GM06990 (cell line): ENCODE measurements around the gene ULBP2.
"Not testable (repeated sequence)": the region's sequence is repeated elsewhere in the genome, so short reads cannot be mapped to it uniquely, and the experiment has no call there.

ENCODE experiments used
- DNase-seq: peaks from one replicate; pipeline ENCODE4 v3.0.0-alpha.2; 2011; ENCODE audit not compliant: insufficient read length; ENCODE audit errors: extremely low read depth
- H3K27me3 ChIP-seq: replicated peaks from 2 replicates; pipeline ENCODE4 v1.6.0; 2011; ENCODE audit warnings: low read length; ENCODE audit not compliant: control insufficient read depth, insufficient read depth
- H3K36me3 ChIP-seq: 2 replicates; pipeline ENCODE4 v1.5.1; 2011; ENCODE audit warnings: low read length; ENCODE audit not compliant: control insufficient read depth, insufficient read depth
- H3K4me3 ChIP-seq: replicated peaks from 2 replicates; pipeline ENCODE4 v1.5.1; 2011; ENCODE audit warnings: low read depth, mild to moderate bottlenecking, control low read depth, low read length
- CTCF ChIP-seq: IDR thresholded peaks from 2 replicates; pipeline ENCODE4 v1.5.1; 2011; ENCODE audit warnings: low read length, control low read depth, mild to moderate bottlenecking, inconsistent platforms; ENCODE audit not compliant: insufficient read depth, poor library complexity, severe bottlenecking

The ULBP2 gene

DNA sequence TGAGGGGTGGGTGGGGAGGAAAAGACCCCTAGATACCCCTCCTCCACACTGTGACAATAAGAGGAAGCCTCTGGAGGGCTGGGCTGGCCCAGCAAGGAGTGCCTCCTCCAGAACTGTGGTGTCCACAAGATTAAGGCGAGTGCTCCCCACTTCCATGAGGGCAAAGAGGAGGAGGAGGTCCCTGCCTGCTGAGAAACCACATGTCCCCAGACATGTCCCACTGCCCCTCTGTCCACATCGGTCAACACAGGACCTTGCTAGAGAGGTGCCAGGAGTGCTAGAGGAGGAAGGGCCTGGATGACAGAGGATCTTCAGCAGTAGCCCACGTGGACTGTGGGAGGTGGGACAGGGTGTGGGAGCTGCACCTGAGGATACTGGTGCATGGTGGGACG is 22.0 kb upstream of the ULBP2 start:
- DNase-seq: no peak
- H3K27me3 ChIP-seq: peaks cover 1% of the 10 kb centered on the region
- H3K4me3 ChIP-seq: no peak overlapping the region
- no peaks in the 10 kb centered on the region for H3K36me3 ChIP-seq
- TF ChIP-seq CTCF: no peak

- H3K27me3 ChIP-seq: peaks cover 3% of the 10 kb centered on the region
- no peak for DNase-seq
- no peak for TF ChIP-seq CTCF
Observed at GRCh38 chr6:149921361-149921760, 20.5 kb upstream of the ULBP2 start.

DNA sequence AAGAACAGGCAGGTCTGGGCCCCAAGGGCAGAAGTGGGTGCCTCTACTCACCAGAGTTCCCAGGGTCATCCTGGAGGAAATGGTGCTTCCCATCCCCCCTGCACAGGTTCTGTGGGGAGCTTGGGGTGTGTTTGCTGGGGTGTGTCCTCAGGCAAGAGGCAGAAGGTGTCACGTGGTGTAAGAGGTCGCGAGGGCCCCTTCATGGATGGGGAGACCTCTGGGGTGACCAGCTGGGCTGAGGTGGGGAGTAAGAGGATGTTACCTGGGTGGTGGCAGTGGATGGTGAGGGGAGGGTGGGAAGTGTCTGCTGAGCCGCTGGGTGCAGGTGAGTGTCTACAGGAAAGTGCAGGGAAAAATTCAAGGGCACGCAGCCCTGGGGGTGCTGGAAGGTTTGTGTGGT is 19.7 kb upstream of the ULBP2 start:
- not testable (repeated sequence) for H3K36me3 ChIP-seq, DNase-seq, H3K4me3 ChIP-seq, H3K27me3 ChIP-seq

More at GRCh38 chr6:149921361-149921760, 20.5 kb upstream of the ULBP2 start:
- Histone ChIP-seq H3K4me3 (no peak overlapping the region), H3K36me3 (no peaks in the 10 kb centered on the region)

DNA sequence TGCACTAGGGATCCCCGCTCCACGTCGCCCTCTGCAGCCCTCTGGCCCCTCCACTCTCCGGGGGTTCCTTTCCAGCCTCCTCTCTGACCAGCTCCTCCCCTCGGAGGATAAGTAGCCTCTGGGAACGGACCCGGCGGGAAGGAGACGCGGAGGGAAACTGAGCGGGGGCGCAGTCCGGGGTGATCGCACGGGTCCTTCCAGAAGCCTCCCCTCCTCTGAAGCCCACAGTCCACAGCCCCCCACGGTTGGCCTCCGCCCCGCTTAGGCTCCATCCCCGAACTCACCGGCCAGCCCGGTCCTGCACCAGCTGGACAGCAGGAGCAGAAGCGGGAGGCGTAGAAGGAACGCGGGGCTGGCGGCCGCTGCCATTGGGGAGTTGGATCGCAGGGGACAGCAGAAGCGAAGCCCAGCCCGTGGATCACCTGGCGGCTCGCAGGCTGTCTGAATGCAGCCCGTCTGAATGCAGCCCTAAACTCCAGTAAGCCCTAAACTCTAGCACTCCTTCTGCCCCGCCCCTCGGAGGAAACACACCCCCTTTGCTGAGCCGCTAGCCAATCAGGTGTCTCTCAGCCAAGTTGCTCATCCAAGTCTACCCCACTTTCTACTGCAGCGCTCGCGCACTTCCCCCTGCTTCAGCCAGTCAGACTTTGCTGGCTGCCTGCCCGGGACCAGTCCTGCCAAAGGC is 19.0 kb upstream of the ULBP2 start, which contains the start of gene RAET1G:
Gene RAET1G, minus strand, starts transcription at position 480 of the 685 bp plus-strand sequence. Its CDS starts 111 bp downstream, at position 369.
- H3K27me3 ChIP-seq: peaks cover 3% of the 10 kb centered on the region
- no peak for TF ChIP-seq CTCF
- no peak within 1 kb of the TSS for H3K4me3 ChIP-seq
- DNase-seq: peak; percentile 41
- no peaks in the 10 kb centered on the region for H3K36me3 ChIP-seq

DNA sequence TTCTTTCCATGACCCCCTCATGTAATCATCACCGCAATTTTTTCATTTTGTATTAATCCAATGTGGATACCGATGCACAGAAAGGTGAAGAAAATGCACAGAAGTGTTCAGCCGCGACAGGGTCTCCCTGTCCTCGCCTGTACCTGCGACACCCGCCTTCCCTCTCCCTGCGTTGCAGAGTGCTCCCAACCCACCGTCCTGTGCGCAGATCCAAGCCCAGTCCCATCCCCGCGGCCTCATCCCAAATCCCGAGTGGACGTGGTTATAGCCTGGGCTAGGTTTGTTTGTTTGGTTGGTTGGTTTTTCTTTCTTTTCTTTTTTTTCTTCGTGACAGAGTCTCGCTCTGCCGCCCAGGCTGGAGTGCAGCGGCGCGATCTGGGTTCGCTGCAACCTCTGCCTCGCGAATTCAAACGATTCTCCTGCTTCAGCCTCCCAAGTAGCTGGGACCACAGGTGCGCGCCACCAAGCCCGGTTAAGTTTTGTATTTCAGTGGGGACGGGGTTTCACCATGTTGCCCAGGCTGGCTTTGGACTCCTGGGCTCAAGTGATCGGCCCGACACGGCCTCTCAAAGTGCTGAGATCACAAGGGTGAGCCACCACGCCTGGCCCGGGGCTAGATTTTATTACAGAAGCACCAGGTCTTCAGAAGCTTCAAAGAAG is 18.4 kb upstream of the ULBP2 start:
- DNase-seq: no peak
- peaks cover 3% of the 10 kb centered on the region for H3K27me3 ChIP-seq
- H3K36me3 ChIP-seq: no peaks in the 10 kb centered on the region
- no peak overlapping the region for H3K4me3 ChIP-seq
- no peak for TF ChIP-seq CTCF

DNA sequence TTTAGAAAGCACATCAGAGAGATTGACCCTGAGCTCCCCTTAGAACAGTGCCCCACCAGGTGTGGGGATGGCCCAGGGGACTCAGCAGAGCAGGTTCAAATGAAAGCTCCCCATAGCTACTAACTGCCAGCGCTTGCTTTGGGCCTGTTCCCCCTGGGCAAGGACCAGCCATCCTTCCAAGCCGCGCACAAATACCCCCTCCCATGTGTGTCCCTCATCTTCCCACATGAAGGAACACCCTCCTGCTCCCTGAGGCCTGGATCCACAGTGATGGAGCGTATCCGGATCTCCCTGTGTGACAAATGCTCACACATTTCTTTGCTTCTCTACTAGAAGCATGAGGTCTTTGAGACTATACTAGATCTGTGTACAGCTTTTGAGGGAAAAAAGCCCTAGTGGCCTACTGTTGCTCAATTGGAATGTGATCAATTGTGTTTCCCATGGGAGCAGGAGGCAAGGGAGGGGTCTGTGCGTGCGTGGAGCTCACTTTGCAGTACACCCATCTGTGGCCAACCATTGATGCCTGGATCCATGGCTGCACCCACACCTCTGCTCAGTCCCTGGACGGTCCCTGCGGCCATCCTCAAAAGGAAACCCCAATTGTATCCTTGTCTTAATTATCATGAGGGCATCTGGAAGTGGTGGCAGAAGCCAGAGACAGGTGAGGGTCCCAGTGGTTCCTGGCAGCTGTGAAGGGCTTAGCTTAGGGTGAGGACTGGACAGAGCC is 17.4 kb upstream of the ULBP2 start:
- H3K27me3 ChIP-seq: peaks cover 3% of the 10 kb centered on the region
- TF ChIP-seq CTCF: no peak
- no peak overlapping the region for H3K4me3 ChIP-seq
- DNase-seq: no peak
- H3K36me3 ChIP-seq: no peaks in the 10 kb centered on the region
